Measurements from ENCODE around the gene LMNA.
"Not testable (repeated sequence)": the region's sequence is repeated elsewhere in the genome, so short reads cannot be mapped to it uniquely, and the experiment has no call there.

Gene LMNA

DNA sequence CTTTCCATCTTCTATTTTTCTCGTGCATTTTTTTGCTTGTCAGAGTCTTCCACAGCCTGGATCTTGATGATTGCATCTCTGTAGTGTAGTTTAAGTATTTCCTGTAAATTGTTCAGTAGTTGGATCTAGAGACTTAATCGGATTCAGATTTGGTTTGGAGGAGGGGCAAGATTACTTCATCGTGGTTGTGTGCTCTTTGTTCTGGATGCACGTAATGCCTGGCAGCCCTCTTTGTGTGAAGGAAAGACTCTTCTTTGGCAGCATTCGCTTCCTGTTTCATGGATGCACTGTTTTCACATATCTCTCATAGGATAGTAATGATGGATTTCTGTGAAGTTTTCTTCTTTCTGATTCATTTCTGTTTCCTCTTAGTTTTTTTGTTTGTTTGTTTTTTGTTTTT, 53.0 kb downstream of the LMNA start:
- H3K27ac Mint-ChIP-seq: no peak overlapping the region
- peaks cover 85% of the 10 kb centered on the region for H3K36me3 Mint-ChIP-seq
- no peak overlapping the region for H3K4me3 Mint-ChIP-seq
- H3K9me3 Mint-ChIP-seq: no peaks in the 10 kb centered on the region
- DNase-seq (ENCODE audit: low spot score in 2 of 2) (no peak), ATAC-seq (no peak)
- H3K4me1 Mint-ChIP-seq: peaks cover 13% of the 10 kb centered on the region

DNA sequence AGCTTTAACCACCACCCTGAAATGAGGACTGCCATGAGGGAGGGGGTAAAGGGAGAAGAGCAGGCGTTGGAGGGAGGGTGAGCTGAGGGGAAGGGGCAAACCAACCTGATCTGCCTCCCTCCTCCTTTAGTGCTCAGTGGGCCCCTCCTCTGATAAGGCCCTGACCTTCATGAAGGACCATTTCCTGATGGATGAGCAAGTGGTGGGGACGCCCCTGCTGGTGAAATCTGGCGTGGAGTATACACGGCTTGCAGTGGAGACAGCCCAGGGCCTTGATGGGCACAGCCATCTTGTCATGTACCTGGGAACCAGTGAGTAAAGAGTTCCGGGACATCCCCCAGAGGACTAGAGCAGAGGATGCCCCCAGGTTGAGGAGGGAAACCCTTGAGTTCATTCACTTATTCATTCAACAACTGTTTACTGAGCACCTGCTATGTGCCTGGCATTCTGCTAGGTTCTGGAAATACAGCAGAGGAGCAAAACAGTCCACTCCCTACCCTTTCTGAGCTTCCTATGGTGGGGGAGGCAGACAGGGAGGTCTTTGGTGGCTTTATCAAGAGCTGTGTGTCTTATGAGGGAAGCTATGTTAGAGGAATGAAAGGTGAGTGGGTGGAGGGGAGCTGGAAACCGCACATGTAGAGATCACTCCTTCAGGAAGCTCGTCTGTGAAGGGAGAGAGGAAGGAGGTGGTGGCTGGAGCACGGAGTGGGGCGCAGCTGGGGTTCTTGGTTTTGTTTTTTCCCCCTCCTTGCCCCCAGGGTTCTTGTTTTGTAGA, 58.4 kb downstream of the LMNA start:
- no peaks in the 10 kb centered on the region for H3K9me3 Mint-ChIP-seq
- DNase-seq (ENCODE audit: low spot score in 2 of 2) (no peak), ATAC-seq (no peak)
- peaks cover 82% of the 10 kb centered on the region for H3K36me3 Mint-ChIP-seq
- peaks cover 13% of the 10 kb centered on the region for H3K4me1 Mint-ChIP-seq
- H3K27ac Mint-ChIP-seq: peak overlapping the region; percentile 75
- H3K4me3 Mint-ChIP-seq: no peak overlapping the region

DNA sequence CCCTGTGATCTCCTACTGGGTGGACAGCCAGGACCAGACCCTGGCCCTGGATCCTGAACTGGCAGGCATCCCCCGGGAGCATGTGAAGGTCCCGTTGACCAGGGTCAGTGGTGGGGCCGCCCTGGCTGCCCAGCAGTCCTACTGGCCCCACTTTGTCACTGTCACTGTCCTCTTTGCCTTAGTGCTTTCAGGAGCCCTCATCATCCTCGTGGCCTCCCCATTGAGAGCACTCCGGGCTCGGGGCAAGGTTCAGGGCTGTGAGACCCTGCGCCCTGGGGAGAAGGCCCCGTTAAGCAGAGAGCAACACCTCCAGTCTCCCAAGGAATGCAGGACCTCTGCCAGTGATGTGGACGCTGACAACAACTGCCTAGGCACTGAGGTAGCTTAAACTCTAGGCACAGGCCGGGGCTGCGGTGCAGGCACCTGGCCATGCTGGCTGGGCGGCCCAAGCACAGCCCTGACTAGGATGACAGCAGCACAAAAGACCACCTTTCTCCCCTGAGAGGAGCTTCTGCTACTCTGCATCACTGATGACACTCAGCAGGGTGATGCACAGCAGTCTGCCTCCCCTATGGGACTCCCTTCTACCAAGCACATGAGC, 62.2 kb downstream of the LMNA start:
- H3K9me3 Mint-ChIP-seq: no peaks in the 10 kb centered on the region
- DNase-seq (ENCODE audit: low spot score in 2 of 2): no peak
- peaks cover 56% of the 10 kb centered on the region for H3K36me3 Mint-ChIP-seq
- H3K4me1 Mint-ChIP-seq: peaks cover 21% of the 10 kb centered on the region
- peak overlapping the region; percentile 67 for H3K27ac Mint-ChIP-seq
- ATAC-seq: peak; percentile 36
- H3K4me3 Mint-ChIP-seq: no peak overlapping the region

DNA sequence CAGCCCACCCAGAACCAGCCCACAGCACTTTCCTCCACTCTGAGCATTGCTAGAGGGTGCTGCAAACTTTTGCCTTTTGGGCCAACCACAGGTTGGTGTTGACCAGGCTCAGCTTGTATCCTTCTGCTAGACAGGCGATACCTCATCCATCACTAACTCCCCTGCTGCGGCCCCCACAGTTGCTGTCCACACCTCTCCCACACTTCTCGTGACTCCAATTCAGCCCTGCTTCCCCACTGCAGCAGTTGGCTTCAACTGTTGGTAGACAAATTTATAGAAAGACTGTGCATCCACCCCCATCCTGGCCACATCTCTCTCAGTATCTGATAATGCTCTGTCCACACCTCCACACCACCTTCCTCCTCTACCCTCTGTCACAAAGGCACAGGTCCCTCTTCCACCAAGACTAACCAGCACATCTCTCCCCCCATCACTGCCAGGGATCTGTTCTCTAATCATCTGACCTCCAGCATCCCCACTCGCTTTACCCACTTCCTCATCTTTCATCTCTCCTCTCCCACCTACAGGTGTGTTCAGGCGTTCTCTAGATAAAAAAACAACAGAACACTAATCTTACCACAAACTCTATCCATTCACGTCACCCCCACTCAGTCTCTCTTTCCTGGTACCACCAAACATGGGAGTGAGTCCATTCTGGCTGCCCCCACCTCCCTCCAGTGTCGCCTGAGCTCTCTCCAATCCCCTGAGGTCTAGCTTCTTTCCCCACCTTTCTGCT, 63.6 kb downstream of the LMNA start:
- Mint-ChIP-seq H3K27ac (peak overlapping the region; percentile 1), H3K4me1 (peaks cover 15% of the 10 kb centered on the region), H3K9me3 (no peaks in the 10 kb centered on the region), H3K36me3 (peaks cover 48% of the 10 kb centered on the region), H3K4me3 (no peak overlapping the region)
- no peak for ATAC-seq
- no peak for DNase-seq (ENCODE audit: low spot score in 2 of 2)

DNA sequence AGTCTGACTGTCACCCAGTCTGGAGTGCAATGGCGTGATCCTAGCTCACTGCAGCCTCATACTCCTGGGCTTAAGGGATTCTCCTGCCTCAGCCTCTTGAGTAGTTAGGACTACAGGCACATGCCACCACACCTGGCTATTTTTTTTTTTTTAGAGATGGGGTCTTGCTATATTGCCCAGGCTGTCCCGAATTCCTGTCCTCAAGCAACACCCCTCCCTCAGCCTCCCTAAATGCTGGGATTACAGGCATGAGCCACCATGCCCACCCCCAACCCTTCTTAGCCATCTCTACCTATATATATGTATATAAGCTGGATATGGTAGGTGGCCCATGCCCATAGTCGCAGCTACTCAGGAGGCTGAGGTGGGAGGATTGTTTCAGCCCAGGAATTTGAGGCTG, 66.0 kb downstream of the LMNA start:
- Mint-ChIP-seq H3K4me1 (peaks cover 10% of the 10 kb centered on the region), H3K36me3 (peaks cover 24% of the 10 kb centered on the region), H3K27ac (no peak overlapping the region), H3K9me3 (no peaks in the 10 kb centered on the region), H3K4me3 (no peak overlapping the region)
- ATAC-seq (no peak), DNase-seq (ENCODE audit: low spot score in 2 of 2) (no peak)

DNA sequence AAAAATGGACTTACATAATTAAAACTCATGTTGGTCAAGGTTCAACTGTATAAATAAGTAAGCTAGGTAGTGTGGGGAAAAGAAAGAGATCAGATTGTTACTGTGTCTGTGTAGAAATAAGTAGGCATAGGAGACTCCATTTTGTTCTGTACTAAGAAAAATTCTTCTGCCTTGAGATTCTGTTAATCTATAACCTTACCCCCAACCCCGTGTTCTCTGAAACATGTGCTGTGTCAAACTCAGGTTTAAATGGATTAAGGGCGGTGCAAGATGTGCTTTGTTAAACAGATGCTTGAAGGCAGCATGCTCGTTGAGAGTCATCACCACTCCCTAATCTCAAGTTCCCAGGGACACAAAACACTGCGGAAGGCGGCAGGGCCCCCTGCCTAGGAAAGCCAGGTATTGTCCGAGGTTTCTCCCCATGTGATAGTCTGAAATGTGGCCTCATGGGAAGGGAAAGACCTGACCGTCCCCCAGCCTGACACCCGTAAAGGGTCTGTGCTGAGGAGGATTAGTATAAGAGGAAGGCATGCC, 66.9 kb downstream of the LMNA start:
- DNase-seq (ENCODE audit: low spot score in 2 of 2); H3K4me1 Mint-ChIP-seq; H3K4me3 Mint-ChIP-seq; H3K27ac Mint-ChIP-seq; ATAC-seq; H3K9me3 Mint-ChIP-seq: not testable (repeated sequence)
- peaks cover 15% of the 10 kb centered on the region for H3K36me3 Mint-ChIP-seq

DNA sequence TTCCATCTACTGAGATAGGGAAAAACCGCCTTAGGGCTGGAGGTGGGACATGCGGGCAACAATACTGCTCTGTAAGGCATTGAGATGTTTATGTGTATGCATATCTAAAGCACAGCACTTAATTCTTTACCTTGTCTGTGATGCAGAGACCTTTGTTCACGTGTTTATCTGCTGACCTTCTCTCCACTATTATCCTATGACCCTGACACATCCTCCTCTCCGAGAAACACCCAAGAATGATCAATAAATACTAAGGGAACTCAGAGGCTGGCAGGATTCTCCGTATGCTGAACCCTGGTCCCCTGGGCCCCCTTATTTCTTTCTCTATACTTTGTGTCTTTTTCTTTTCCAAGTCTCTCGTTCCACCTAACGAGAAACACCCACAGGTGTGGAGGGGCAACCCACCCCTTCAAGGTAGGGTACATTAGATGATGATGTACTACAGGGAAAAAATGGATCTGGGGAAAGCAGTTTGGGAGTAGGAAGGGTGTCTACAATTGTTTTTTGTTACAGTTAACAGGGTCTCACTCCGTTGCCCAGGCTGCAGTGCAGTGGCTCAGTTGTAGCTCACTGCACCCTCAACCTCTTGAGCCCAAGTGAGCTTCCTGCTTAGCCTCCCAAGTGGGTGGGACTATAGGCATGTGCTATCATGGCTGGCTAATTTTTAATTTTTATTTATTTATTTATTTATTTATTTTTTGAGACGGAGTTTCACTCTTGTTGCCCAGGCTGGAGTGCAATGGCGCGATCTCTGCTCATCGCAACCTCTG, 67.7 kb downstream of the LMNA start:
- not testable (repeated sequence) for H3K27ac Mint-ChIP-seq; H3K4me1 Mint-ChIP-seq; H3K4me3 Mint-ChIP-seq; DNase-seq (ENCODE audit: low spot score in 2 of 2); H3K9me3 Mint-ChIP-seq; ATAC-seq
- H3K36me3 Mint-ChIP-seq: peaks cover 11% of the 10 kb centered on the region

DNA sequence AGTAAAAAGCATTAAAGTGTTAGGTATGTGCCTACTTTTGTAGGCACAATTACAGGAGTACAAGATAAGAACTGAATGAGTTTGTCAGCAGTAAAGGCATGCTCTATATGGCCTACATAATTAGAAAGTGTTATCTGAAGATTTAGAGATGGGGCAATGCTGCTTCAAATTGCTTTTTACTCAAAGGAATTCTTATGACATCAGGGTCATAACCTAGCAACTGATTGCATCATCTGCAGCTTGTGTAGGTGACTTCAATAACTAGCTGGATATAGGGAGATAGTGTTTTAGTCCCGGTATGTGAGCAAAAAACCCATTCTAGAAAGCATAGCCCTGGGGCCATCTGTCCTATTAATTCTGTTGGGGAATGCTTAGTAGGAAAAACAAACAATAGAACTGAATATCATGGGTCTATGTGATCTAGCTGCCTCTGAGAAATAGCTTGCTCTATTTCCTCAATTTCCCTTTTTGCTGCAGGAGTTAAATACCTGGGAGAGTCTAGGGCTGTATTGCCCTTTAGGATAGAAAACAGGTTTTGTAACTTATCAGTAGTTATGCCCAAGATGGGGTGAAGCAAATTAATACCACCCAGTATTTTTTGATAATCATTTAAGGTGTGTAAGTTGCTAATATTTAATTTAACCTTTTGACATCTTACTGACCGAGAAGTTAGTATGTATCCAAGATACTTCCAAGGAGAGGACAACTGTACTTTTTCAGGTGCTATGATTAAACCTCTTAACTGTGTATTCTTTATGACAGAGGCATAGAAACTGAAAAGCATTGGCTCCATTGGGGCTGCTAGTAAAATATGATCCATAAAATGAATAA, 72.1 kb downstream of the LMNA start:
- not testable (repeated sequence) for H3K36me3 Mint-ChIP-seq; ATAC-seq; H3K4me1 Mint-ChIP-seq; H3K9me3 Mint-ChIP-seq; DNase-seq (ENCODE audit: low spot score in 2 of 2); H3K4me3 Mint-ChIP-seq; H3K27ac Mint-ChIP-seq

Data from stimulated activated effector memory CD8-positive, alpha-beta T cell treated with anti-CD3 and anti-CD28 coated beads, Interleukin-12 subunit alpha, Interleukin-12 subunit beta, amount 100 ng/mL, for 72 hours (primary cell).